Measurements from ENCODE around the gene CSMD2. TPM values are rescaled to one million over a fixed set of nuclear protein-coding genes. Genes with fewer than 3 reads are reported as not detected.

The CSMD2 gene
- total RNA-seq, 1 experiment from 2014 or later, result 13.2 TPM

GRCh38 chr1:33719771-33720670 lies 445.0 kb downstream of the CSMD2 start:
- H3K36me3 Mint-ChIP-seq, result peaks cover 23% of the 10 kb centered on the region
- ChIA-PET POLR2A (no interaction called here), CTCF (interaction anchor here (1.0 kb wide), 1 partner anchor 293 kb away, joined by 3 read pairs; no protein-coding TSS in a partner anchor)
- H3K4me3 Mint-ChIP-seq, result no peak overlapping the region
- H3K27me3 Mint-ChIP-seq (ENCODE audit: low read depth), result no peaks in the 10 kb centered on the region
- DNase-seq (ENCODE audit: low spot score) (no peak), ATAC-seq (no peak)
- no peak overlapping the region for H3K27ac Mint-ChIP-seq
- H3K4me1 Mint-ChIP-seq, result no peaks in the 10 kb centered on the region
- no peak for TF ChIP-seq ZMAT4 (CRISPR knock-in tag; IDR thresholded peaks at IDR 0.05)
- TF ChIP-seq OVOL2 (CRISPR knock-in tag; IDR thresholded peaks at IDR 0.05; ENCODE audit: borderline replicate concordance), result no peak
- TF ChIP-seq FOXP1 (CRISPR knock-in tag; IDR thresholded peaks at IDR 0.05; ENCODE audit: borderline replicate concordance), result no peak
- H3K9me3 Mint-ChIP-seq, result no peaks in the 10 kb centered on the region

- no peaks in the 10 kb centered on the region for H3K27me3 Mint-ChIP-seq (ENCODE audit: low read depth)
- no peak for ATAC-seq
These were observed 445.7 kb downstream of the CSMD2 start for GRCh38 chr1:33719326-33719725.

GRCh38 chr1:33718186-33718585 lies 446.8 kb downstream of the CSMD2 start:
- Mint-ChIP-seq H3K27me3 (ENCODE audit: low read depth) (no peaks in the 10 kb centered on the region), H3K36me3 (peaks cover 20% of the 10 kb centered on the region), H3K4me1 (no peaks in the 10 kb centered on the region), H3K4me3 (no peak overlapping the region), H3K27ac (no peak overlapping the region), H3K9me3 (no peaks in the 10 kb centered on the region)
- DNase-seq (ENCODE audit: low spot score), result no peak
- TF ChIP-seq ZNF138 (CRISPR knock-in tag; conservative IDR thresholded peaks at IDR 0.05) (no peak), PRDM15 (CRISPR knock-in tag; IDR thresholded peaks at IDR 0.05) (no peak), CTCF (IDR thresholded peaks at IDR 0.05) (no peak), SMAD3 (CRISPR knock-in tag; IDR thresholded peaks at IDR 0.05; ENCODE audit: borderline replicate concordance) (no peak), RORB (CRISPR knock-in tag; IDR thresholded peaks at IDR 0.05) (no peak)
- ChIA-PET POLR2A (no interaction called here), CTCF (no interaction called here)
- ATAC-seq, result no peak

More at GRCh38 chr1:33719326-33719725, 445.7 kb downstream of the CSMD2 start:
- CTCF ChIA-PET, result no interaction called here
- Mint-ChIP-seq H3K4me1 (no peaks in the 10 kb centered on the region), H3K9me3 (no peaks in the 10 kb centered on the region), H3K27ac (no peak overlapping the region), H3K4me3 (no peak overlapping the region), H3K36me3 (peaks cover 21% of the 10 kb centered on the region)
- TF ChIP-seq SOX15 (CRISPR knock-in tag; IDR thresholded peaks at IDR 0.05) (no peak), HMGA2 (CRISPR knock-in tag; IDR thresholded peaks at IDR 0.05) (no peak), USF1 (CRISPR knock-in tag; IDR thresholded peaks at IDR 0.05) (no peak), ATF3 (CRISPR knock-in tag; conservative IDR thresholded peaks at IDR 0.05) (no peak), ZNF512 (CRISPR knock-in tag; IDR thresholded peaks at IDR 0.05; ENCODE audit: borderline replicate concordance) (no peak), ZNF396 (CRISPR knock-in tag; IDR thresholded peaks at IDR 0.05; ENCODE audit: borderline replicate concordance) (no peak), JUN (CRISPR knock-in tag; IDR thresholded peaks at IDR 0.05) (no peak), ZNF263 (CRISPR knock-in tag; IDR thresholded peaks at IDR 0.05; ENCODE audit: low read depth) (no peak), E2F1 (CRISPR knock-in tag; IDR thresholded peaks at IDR 0.05) (no peak)
- DNase-seq (ENCODE audit: low spot score), result no peak
- POLR2A ChIA-PET, result no interaction called here

Measured in WTC11 (cell line).